GM04503 (cell line): Measurements from ENCODE around the gene AFG1L.
"Not testable (repeated sequence)": the region's sequence is repeated elsewhere in the genome, so short reads cannot be mapped to it uniquely, and the experiment has no call there.

Experiments used
- DNase-seq: peaks from one replicate; pipeline ENCODE4 v3.0.0-alpha.2; 2012; ENCODE audit warnings: low read depth

Gene AFG1L

GRCh38 chr6:108521616-108522107 lies 226.8 kb downstream of the AFG1L start:
- DNase-seq = no peak

- DNase-seq = no peak
These were observed 228.8 kb downstream of the AFG1L start for GRCh38 chr6:108523697-108524096.

- no peak for DNase-seq
These were observed 229.8 kb downstream of the AFG1L start for GRCh38 chr6:108524528-108525248.

GRCh38 chr6:108526739-108527174 lies 231.9 kb downstream of the AFG1L start:
- no peak for DNase-seq

GRCh38 chr6:108528878-108529277 lies 234.0 kb downstream of the AFG1L start:
- no peak for DNase-seq

GRCh38 chr6:108531332-108531731 lies 236.5 kb downstream of the AFG1L start:
- no peak for DNase-seq

GRCh38 chr6:108535114-108535742 lies 240.4 kb downstream of the AFG1L start:
- no peak for DNase-seq

GRCh38 chr6:108535920-108536535 lies 241.2 kb downstream of the AFG1L start:
- not testable (repeated sequence) for DNase-seq

GRCh38 chr6:108541843-108542759 lies 247.2 kb downstream of the AFG1L start:
- DNase-seq = no peak

GRCh38 chr6:108543175-108543940 lies 248.5 kb downstream of the AFG1L start:
- DNase-seq = no peak

- no peak for DNase-seq
These were observed 249.8 kb downstream of the AFG1L start for GRCh38 chr6:108544606-108545005.

GRCh38 chr6:108546079-108547049 lies 251.5 kb downstream of the AFG1L start:
- DNase-seq = no peak

GRCh38 chr6:108549241-108549640 lies 254.4 kb downstream of the AFG1L start:
- no peak for DNase-seq

- DNase-seq = no peak
These were observed 254.9 kb downstream of the AFG1L start for GRCh38 chr6:108549741-108550140.

- DNase-seq = no peak
These were observed 255.4 kb downstream of the AFG1L start for GRCh38 chr6:108550256-108550655.

- no peak for DNase-seq
These were observed 260.7 kb downstream of the AFG1L start for GRCh38 chr6:108555399-108556052.

- DNase-seq = no peak
These were observed 261.4 kb downstream of the AFG1L start for GRCh38 chr6:108556250-108556649.

- no peak for DNase-seq
These were observed 262.1 kb downstream of the AFG1L start for GRCh38 chr6:108556866-108557493.
